Breast epithelium (tissue), 4 donors: ENCODE data around the gene RXFP2. TPM values are rescaled to one million over a fixed set of nuclear protein-coding genes. Genes with fewer than 3 reads are reported as not detected.

Experiments used
- DNase-seq, 2 donors: peaks; one replicate each; pipeline ENCODE4 v3.0.0-alpha.2; 2019; ENCODE audit warnings: low spot score in 2 of 2
- H3K27ac ChIP-seq, 2 donors: fragments of 200-600 bp; sonication (generic) in 1 of 2; one replicate each; pipeline ENCODE4 v1.5.1; 2016 to 2019; ENCODE audit warnings: mild to moderate bottlenecking in 1 of 2
- H3K27me3 ChIP-seq, 2 donors: fragments of 200-600 bp; sonication (generic) in 1 of 2; one replicate each; pipeline versions ENCODE4 v1.5.1 to v1.6.0; 2017 to 2019; ENCODE audit warnings: control low read depth in 1 of 2, mild to moderate bottlenecking in 1 of 2
- H3K36me3 ChIP-seq: fragments of 200-600 bp; one replicate; pipeline ENCODE4 v1.5.1; 2019
- H3K4me1 ChIP-seq, 2 donors: fragments of 200-600 bp; sonication (generic); one replicate each; pipeline ENCODE4 v1.5.1; 2016 to 2019; ENCODE audit warnings: control low read depth in 1 of 2
- H3K4me3 ChIP-seq, 3 donors: fragments of 200-600 bp; sonication (generic); 1 replicate in 2 of 3; 2 replicates in 1 of 3; pipeline ENCODE4 v1.5.1; 2016 to 2019; ENCODE audit warnings: mild to moderate bottlenecking in 3 of 3, moderate library complexity in 2 of 3
- H3K9me3 ChIP-seq, 2 donors: fragments of 200-600 bp; sonication (generic) in 1 of 2; one replicate each; pipeline ENCODE4 v1.5.1; 2016 to 2019; ENCODE audit warnings: control low read depth in 1 of 2
- CTCF ChIP-seq, 3 donors: fragments of 450-650 bp; IDR thresholded peaks; one replicate each; pipeline ENCODE4 v1.5.1; 2016 to 2017; ENCODE audit warnings: antibody characterized with exemption in 3 of 3, mild to moderate bottlenecking in 3 of 3, moderate library complexity in 3 of 3
- POLR2A ChIP-seq: fragments of 450-650 bp; IDR thresholded peaks from one replicate; pipeline ENCODE4 v1.6.1; 2016; ENCODE audit warnings: antibody characterized with exemption, mild to moderate bottlenecking, moderate library complexity
- POLR2AphosphoS5 ChIP-seq, 3 donors: sonication (generic); formaldehyde crosslinking; IDR thresholded peaks; one replicate each; pipeline ENCODE4 v1.6.1; 2017; ENCODE audit warnings: antibody characterized with exemption in 3 of 3
- intact Hi-C: fragments of 100-400 bp; cut with DNase I; formaldehyde crosslinking; loops from one replicate; pipeline ENCODE4 v1.15.1; 2023; ENCODE audit warnings: low total_unique reads
- total RNA-seq, 3 donors: library from RNA; depleted of rRNA; stranded (reverse); fragments of >200 nt; gene quantifications; one replicate each; pipeline ENCODE4 v1.1.0, GENCODE V29; 2016

RXFP2 gene
- total RNA-seq, 3 donors from 2014 or later: 0.48 TPM; not detected in 2

DNA sequence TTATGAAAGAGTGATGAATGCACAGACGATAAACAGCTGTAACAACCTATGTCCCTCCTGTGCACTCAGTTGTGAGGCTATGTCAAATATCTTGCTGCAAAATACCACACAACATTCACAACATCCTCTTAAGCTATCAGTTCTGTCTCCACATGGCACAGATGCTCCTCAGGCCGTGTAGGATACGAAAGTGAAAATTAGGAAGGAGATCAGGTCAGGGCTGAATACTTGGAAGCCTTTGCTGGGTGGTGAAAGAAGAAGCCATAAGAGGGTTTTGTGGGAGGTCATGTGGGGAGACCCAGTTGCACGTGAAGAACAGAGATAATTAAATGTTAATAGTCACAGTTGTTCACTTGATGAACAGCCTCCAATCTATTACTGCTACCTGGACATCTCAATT lies 58.9 kb downstream of the RXFP2 start:
- TF ChIP-seq POLR2AphosphoS5 (IDR thresholded peaks at IDR 0.05) (no peak), CTCF (IDR thresholded peaks at IDR 0.05) (no peak), POLR2A (no peak)
- Histone ChIP-seq H3K4me1 (no peaks in the 10 kb centered on the region), H3K36me3 (no peaks in the 10 kb centered on the region), H3K9me3 (no peaks in the 10 kb centered on the region), H3K27ac (no peak overlapping the region), H3K4me3 (no peak overlapping the region), H3K27me3 (no peaks in the 10 kb centered on the region)
- no peak for DNase-seq
- intact Hi-C loops: no loop called here

DNA sequence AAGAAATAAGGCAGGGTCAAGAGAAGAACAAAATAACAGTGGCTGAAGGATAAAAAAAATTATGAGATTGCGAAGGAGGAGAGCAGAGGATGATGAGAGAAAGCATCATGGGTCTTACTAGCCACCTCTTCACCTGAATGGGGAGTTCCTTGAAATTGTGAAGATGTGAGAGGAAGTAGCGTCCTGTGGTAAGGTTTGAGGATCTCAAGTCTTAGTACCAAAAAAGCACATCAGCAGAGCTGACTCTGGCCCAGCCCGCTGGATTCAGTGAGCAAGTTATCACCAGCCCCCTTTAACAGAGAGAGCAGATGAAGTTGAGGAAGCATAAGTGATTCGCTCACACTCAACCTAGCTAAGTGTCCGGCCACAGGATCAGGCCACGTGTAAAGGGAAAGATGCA lies 61.8 kb downstream of the RXFP2 start:
- DNase-seq: no peak
- intact Hi-C loops: no loop called here
- Histone ChIP-seq H3K4me1 (no peaks in the 10 kb centered on the region), H3K4me3 (no peak overlapping the region), H3K36me3 (no peaks in the 10 kb centered on the region), H3K9me3 (no peaks in the 10 kb centered on the region), H3K27ac (no peak overlapping the region), H3K27me3 (no peaks in the 10 kb centered on the region)
- TF ChIP-seq CTCF (IDR thresholded peaks at IDR 0.05): no peak
- no peak for TF ChIP-seq POLR2AphosphoS5 (IDR thresholded peaks at IDR 0.05)
- TF ChIP-seq POLR2A: no peak

- TF ChIP-seq POLR2AphosphoS5 (IDR thresholded peaks at IDR 0.05) (no peak), CTCF (IDR thresholded peaks at IDR 0.05) (no peak), POLR2A (no peak)
- Histone ChIP-seq H3K9me3 (no peaks in the 10 kb centered on the region), H3K36me3 (no peaks in the 10 kb centered on the region), H3K27me3 (no peaks in the 10 kb centered on the region), H3K4me3 (no peak overlapping the region), H3K27ac (no peak overlapping the region), H3K4me1 (no peaks in the 10 kb centered on the region)
- no peak for DNase-seq
- intact Hi-C loops: no loop called here
These were observed 64.0 kb downstream of the RXFP2 start for GRCh38 chr13:31803311-31803710.

DNA sequence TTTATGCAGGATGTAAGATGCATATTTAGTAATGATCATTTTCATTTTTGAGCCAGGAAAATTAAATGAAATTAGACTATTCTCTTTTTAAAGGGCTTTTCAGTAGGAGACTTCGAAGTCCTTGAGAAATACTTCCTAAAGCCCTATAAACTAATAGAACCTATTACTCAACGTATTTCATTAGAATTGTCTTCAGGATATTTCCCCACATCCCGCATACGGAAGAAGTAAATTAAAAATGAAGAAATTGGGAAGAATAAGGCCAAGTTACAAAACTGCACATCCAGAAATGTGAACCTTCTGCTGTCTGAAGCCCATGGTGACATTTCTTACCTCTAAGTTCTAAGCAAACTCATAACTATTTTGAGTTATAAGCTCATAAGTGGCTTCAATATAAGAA lies 66.5 kb downstream of the RXFP2 start:
- H3K9me3 ChIP-seq: peaks cover 9 to 13% of the 10 kb centered on the region in 2 donors
- no peaks in the 10 kb centered on the region for H3K36me3 ChIP-seq
- H3K4me1 ChIP-seq: no peaks in the 10 kb centered on the region
- H3K27me3 ChIP-seq: no peaks in the 10 kb centered on the region
- TF ChIP-seq CTCF (IDR thresholded peaks at IDR 0.05) (no peak), POLR2A (no peak), POLR2AphosphoS5 (IDR thresholded peaks at IDR 0.05) (no peak)
- H3K4me3 ChIP-seq: no peak overlapping the region
- no peak for DNase-seq
- no peak overlapping the region for H3K27ac ChIP-seq
- intact Hi-C loops: no loop called here

DNA sequence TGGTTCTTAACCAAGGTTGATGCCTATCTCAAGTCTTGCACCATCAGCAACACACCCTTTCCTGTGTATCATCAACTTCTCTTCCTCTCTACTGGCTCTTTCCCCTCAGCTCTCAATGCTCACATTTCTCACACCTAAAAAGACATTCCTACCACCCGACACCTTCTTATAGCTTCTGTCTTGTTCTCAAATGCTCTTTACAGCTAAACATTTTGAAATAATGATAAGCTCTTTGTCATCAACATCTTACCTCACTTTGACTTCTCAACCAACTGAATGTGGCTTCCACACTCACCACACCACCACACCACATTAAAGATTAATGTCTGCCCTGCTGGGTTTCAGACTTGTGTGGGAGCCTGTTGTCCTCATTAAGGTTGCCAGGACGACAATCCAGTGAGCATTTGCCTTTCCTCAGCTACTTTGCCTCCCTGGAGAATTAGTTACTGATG lies 67.8 kb downstream of the RXFP2 start:
- Histone ChIP-seq H3K4me3 (no peak overlapping the region), H3K27ac (no peak overlapping the region), H3K36me3 (no peaks in the 10 kb centered on the region), H3K27me3 (no peaks in the 10 kb centered on the region), H3K9me3 (peaks cover 11 to 13% of the 10 kb centered on the region in 2 donors), H3K4me1 (no peaks in the 10 kb centered on the region)
- intact Hi-C loops: no loop called here
- TF ChIP-seq POLR2A (no peak), CTCF (IDR thresholded peaks at IDR 0.05) (no peak), POLR2AphosphoS5 (IDR thresholded peaks at IDR 0.05) (no peak)
- no peak for DNase-seq
